Subcutaneous abdominal adipose tissue (tissue), 5 donors: ENCODE results near the gene PODNL1.

Experiments
- H3K27ac ChIP-seq: one replicate; pipeline ENCODE4 v1.7.0; 2013; ENCODE audit warnings: low read depth, mild to moderate bottlenecking, inconsistent platforms, low read length, moderate library complexity
- H3K27me3 ChIP-seq, 5 donors: one replicate each; pipeline ENCODE4 v1.7.0; 2013; ENCODE audit warnings: low read length in 5 of 5, inconsistent platforms in 1 of 5; ENCODE audit not compliant: control insufficient read depth in 5 of 5, insufficient read depth in 4 of 5
- H3K36me3 ChIP-seq, 5 donors: one replicate each; pipeline ENCODE4 v1.7.0; 2013; ENCODE audit warnings: low read length in 5 of 5; ENCODE audit not compliant: control insufficient read depth in 5 of 5, insufficient read depth in 5 of 5
- H3K4me1 ChIP-seq, 5 donors: one replicate each; pipeline ENCODE4 v1.7.0; 2013; ENCODE audit warnings: low read length in 5 of 5, mild to moderate bottlenecking in 3 of 5, moderate library complexity in 1 of 5; ENCODE audit not compliant: control insufficient read depth in 5 of 5, insufficient read depth in 5 of 5
- H3K4me3 ChIP-seq, 5 donors: one replicate each; pipeline ENCODE4 v1.7.0; 2013; ENCODE audit warnings: low read length in 5 of 5, low read depth in 1 of 5
- H3K9ac ChIP-seq, 5 donors: one replicate each; pipeline ENCODE4 v1.7.0; 2013; ENCODE audit warnings: low read length in 5 of 5, mild to moderate bottlenecking in 4 of 5, moderate library complexity in 3 of 5
- H3K9me3 ChIP-seq, 5 donors: one replicate each; pipeline ENCODE4 v1.7.0; 2013; ENCODE audit warnings: low read length in 5 of 5; ENCODE audit not compliant: control insufficient read depth in 5 of 5
- donor health status: healthy.
- donor health status: healthy.
- donor health status: healthy.
- donor health status: healthy.
- donor health status: healthy.

The PODNL1 gene

DNA sequence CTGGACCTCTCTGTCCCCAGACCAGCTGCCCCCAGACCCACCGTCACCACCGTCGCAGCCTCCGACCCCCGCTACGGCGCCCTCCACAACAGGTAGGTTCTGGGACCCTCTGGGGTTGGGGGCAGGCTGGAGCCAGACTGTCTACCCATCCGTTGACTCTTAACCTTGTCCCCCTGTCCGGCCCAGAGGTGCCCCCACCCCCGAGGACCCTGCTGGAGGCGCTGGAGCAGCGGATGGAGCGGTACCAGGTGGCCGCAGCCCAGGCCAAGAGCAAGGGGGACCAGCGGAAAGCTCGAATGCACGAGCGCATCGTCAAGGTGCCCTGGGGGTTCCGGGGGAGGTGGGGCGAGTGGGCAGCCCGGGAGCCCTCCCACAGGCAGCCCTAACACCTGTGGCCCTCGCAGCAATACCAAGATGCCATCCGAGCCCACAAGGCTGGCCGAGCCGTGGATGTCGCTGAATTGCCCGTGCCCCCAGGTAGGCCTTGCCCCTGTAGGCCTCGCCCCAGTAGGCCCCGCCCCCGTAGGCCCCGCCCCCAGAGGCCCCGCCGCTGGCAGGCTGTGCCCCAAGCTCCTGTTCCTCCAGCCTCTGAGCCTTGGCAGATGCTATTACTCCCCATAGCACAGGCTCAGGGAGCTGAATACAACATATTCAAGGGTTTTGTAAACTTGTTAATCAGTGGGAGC is 19.3 kb downstream of the PODNL1 start:
- Histone ChIP-seq H3K9me3 (peaks cover 0 to 7% (median 5%) of the 10 kb centered on the region in 5 donors), H3K36me3 (peaks cover 3 to 76% (median 62%) of the 10 kb centered on the region in 5 donors), H3K27ac (no peak overlapping the region), H3K4me1 (peaks cover 0 to 26% (median 3%) of the 10 kb centered on the region in 5 donors), H3K27me3 (no peaks in the 10 kb centered on the region), H3K4me3 (no peak overlapping the region), H3K9ac (no peak overlapping the region)

DNA sequence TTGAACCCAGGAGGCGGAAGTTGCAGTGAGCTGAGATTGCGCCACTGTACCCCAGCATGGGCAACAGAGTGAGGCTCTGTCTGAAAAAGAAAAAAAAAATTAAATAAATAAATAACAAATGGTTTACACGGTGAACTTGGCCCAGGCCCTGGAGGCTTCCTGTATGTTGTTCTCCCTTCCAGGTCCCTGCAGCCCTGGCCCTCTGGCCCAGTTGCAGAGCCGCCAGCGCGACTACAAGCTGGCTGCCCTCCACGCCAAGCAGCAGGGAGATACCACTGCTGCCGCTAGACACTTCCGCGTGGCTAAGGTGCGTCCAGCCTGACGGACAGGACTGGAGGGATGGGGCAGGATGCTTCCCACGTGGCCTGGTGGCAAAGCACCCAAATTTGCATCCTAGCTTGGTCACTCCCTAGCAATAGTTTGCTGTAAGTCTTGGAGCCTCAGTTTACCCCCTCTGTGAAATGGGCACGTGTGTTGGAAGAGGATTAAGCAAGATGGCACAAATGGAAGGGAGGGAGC is 20.3 kb downstream of the PODNL1 start:
- H3K36me3 ChIP-seq: peaks cover 3 to 77% (median 61%) of the 10 kb centered on the region in 5 donors
- H3K4me1 ChIP-seq: peaks cover 0 to 26% (median 3%) of the 10 kb centered on the region in 5 donors
- H3K27ac ChIP-seq: no peak overlapping the region
- H3K9me3 ChIP-seq: peaks cover 0 to 7% (median 5%) of the 10 kb centered on the region in 5 donors
- H3K9ac ChIP-seq: no peak overlapping the region
- no peak overlapping the region for H3K4me3 ChIP-seq
- no peaks in the 10 kb centered on the region for H3K27me3 ChIP-seq

GRCh38 chr19:13914777-13915176 is 23.4 kb downstream of the PODNL1 start:
- Histone ChIP-seq H3K36me3 (peaks cover 3 to 71% (median 56%) of the 10 kb centered on the region in 5 donors), H3K4me3 (no peak overlapping the region), H3K9me3 (no peaks in the 10 kb centered on the region), H3K9ac (no peak overlapping the region), H3K27me3 (no peaks in the 10 kb centered on the region), H3K27ac (no peak overlapping the region), H3K4me1 (peaks cover 0 to 26% (median 3%) of the 10 kb centered on the region in 5 donors)

DNA sequence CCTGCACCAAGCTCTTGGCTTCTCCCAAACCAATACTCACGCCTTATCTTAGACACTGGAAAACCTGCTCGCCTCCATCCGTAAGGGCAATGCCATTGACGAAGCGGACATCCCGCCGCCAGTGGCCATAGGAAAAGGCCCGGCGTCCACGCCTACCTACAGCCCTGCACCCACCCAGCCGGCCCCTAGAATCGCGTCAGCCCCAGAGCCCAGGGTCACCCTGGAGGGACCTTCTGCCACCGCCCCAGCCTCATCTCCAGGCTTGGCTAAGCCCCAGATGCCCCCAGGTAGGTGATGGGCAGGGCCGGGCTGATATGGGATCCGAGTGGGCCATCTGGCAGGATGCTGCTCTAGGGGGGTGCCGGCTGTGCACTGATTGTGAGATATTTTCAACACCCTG is 24.9 kb downstream of the PODNL1 start:
- Histone ChIP-seq H3K9ac (no peak overlapping the region), H3K4me1 (peaks cover 0 to 22% (median under 1%) of the 10 kb centered on the region in 5 donors), H3K36me3 (peaks cover 3 to 67% (median 48%) of the 10 kb centered on the region in 5 donors), H3K9me3 (no peaks in the 10 kb centered on the region), H3K27me3 (no peaks in the 10 kb centered on the region), H3K27ac (no peak overlapping the region), H3K4me3 (no peak overlapping the region)

GRCh38 chr19:13909430-13909829 is 28.8 kb downstream of the PODNL1 start:
- H3K4me3 ChIP-seq: no peak overlapping the region
- peaks cover 6 to 18% (median 15%) of the 10 kb centered on the region in 5 donors for H3K4me1 ChIP-seq
- no peaks in the 10 kb centered on the region for H3K9me3 ChIP-seq
- no peak overlapping the region for H3K27ac ChIP-seq
- H3K27me3 ChIP-seq: no peaks in the 10 kb centered on the region
- H3K36me3 ChIP-seq: peaks cover 0 to 44% (median 32%) of the 10 kb centered on the region in 5 donors
- no peak overlapping the region for H3K9ac ChIP-seq

GRCh38 chr19:13908674-13909073 is 29.5 kb downstream of the PODNL1 start:
- Histone ChIP-seq H3K36me3 (peaks cover 0 to 38% (median 27%) of the 10 kb centered on the region in 5 donors), H3K27ac (no peak overlapping the region), H3K9me3 (no peaks in the 10 kb centered on the region), H3K4me3 (no peak overlapping the region), H3K9ac (peak overlapping the region in 1 of 5 donors; percentile 21), H3K4me1 (peaks cover 6 to 18% (median 15%) of the 10 kb centered on the region in 5 donors), H3K27me3 (no peaks in the 10 kb centered on the region)

- Histone ChIP-seq H3K9ac (peak overlapping the region; percentile 81 to 92 (median 91)), H3K9me3 (no peaks in the 10 kb centered on the region), H3K4me1 (peaks cover 6 to 18% (median 15%) of the 10 kb centered on the region in 5 donors), H3K4me3 (peak overlapping the region; percentile 72 to 82 (median 80)), H3K27ac (no peak overlapping the region), H3K27me3 (no peaks in the 10 kb centered on the region), H3K36me3 (peaks cover 0 to 20% (median 10%) of the 10 kb centered on the region in 5 donors)
Measured at GRCh38 chr19:13906910-13907309, 31.3 kb downstream of the PODNL1 start.

DNA sequence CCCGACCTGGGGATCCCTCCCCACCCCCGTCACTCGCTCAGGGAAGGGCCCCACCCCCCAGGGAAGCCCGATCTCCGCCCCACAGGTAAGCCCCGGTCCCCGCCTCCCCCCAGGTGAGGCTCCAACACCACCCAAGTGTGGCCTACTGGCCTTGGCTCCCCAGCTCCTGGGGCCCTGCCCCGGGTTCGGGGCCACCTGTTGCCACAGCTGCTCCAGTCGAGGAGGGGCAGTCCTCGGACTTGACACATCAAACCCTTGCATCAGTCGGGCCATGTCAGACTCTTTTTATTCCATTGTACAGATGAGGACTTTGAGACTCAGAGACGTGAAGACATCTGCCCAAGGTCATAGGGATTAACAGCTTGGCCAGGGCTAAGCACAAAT is 31.7 kb downstream of the PODNL1 start:
- H3K4me3 ChIP-seq: peak overlapping the region; percentile 72 to 82 (median 80)
- H3K9ac ChIP-seq: peak overlapping the region; percentile 81 to 92 (median 91)
- peak overlapping the region; percentile 30 for H3K27ac ChIP-seq
- H3K36me3 ChIP-seq: peaks cover 0 to 19% (median 10%) of the 10 kb centered on the region in 5 donors
- peaks cover 6 to 18% (median 15%) of the 10 kb centered on the region in 5 donors for H3K4me1 ChIP-seq
- H3K27me3 ChIP-seq: no peaks in the 10 kb centered on the region
- no peaks in the 10 kb centered on the region for H3K9me3 ChIP-seq

DNA sequence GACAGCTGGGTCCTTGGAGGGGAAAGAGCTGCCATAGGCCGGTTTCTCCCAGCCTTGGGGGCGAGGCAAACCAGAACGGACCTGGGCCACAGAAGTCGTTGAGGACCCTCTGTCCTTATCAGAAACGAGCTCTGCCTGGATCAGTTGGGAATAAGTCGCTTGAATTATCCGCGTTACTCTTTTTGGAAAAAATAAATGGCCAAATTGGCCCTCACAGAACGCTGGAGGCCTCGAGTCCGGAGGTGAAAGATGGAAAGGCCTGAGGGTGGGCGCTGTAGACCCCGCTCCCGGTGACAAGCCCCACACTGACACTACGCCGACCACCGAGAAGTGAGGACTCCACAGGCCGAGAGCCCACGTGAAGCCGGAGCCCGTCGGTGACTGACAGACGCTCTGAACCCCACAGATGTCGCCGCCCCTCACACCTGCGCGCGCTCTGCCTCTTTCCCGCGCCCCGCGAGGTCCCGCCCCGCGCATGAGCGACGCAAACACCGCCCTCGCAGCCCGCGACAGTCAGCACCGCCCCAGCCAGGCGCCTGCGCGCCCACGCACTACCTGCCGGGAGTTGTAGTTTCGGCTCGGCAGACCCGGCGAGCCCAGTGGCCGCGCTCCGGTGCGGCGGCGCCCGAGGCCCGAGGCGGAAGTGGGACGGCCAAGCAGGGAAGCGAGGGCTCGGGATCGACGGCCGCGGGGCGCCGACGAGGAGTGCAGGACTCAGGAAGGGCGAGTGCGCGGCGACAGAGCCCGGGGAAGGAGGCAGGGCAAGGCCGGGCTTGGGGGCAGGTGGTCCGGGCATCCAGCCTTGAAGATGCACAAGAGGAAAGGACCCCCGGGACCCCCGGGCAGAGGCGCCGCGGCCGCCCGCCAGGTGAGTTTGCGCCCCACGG is 32.3 kb downstream of the PODNL1 start, which contains the start of the genes BRME1 and CC2D1A:
BRME1 (minus strand) TSS at position 484 of the 887 bp plus-strand sequence. CDS start 1,225 bp downstream, outside the sequence.
CC2D1A (plus strand) TSS at position 568 of the 887 bp plus-strand sequence; CDS start at position 809, 241 bp downstream.
- Histone ChIP-seq H3K4me3 (peak within 1 kb of the TSS; percentile 72 to 82 (median 80)), H3K9me3 (no peaks in the 10 kb centered on the region), H3K27ac (peak within 1 kb of the TSS; percentile 30), H3K36me3 (peaks cover 0 to 13% (median 7%) of the 10 kb centered on the region in 5 donors), H3K9ac (peak within 1 kb of the TSS; percentile 81 to 92 (median 91)), H3K27me3 (no peaks in the 10 kb centered on the region), H3K4me1 (peaks cover 6 to 18% (median 15%) of the 10 kb centered on the region in 5 donors)
